AG10803 (cell line): ENCODE measurements around the gene FOXL1.
A peak's percentile ranks its signal among the peaks of the same experiment; 100 is the strongest.

ENCODE experiments used
- DNase-seq: peaks from one replicate; pipeline ENCODE4 v3.0.0; 2010; ENCODE audit warnings: low read depth
- H3K4me3 ChIP-seq: 2 replicates; pipeline ENCODE4 v1.5.1; 2011; ENCODE audit warnings: mild to moderate bottlenecking, low read length, control low read depth
- CTCF ChIP-seq: conservative IDR thresholded peaks from 2 replicates; pipeline ENCODE4 v1.5.1; 2011; ENCODE audit warnings: mild to moderate bottlenecking, low read length, control low read depth, inconsistent platforms

Gene FOXL1

GRCh38 chr16:86619239-86619794, 41.0 kb downstream of the FOXL1 start:
- H3K4me3 ChIP-seq, result peak overlapping the region; percentile 53
- no peak for TF ChIP-seq CTCF
- DNase-seq, result peak; percentile 43

- TF ChIP-seq CTCF, result no peak
- no peak overlapping the region for H3K4me3 ChIP-seq
- DNase-seq, result no peak
These were observed 41.8 kb downstream of the FOXL1 start for GRCh38 chr16:86620184-86620583.

GRCh38 chr16:86621966-86622365, 43.6 kb downstream of the FOXL1 start:
- no peak for TF ChIP-seq CTCF
- H3K4me3 ChIP-seq, result no peak overlapping the region
- DNase-seq, result no peak

GRCh38 chr16:86622700-86623615, 44.6 kb downstream of the FOXL1 start:
- TF ChIP-seq CTCF, result no peak
- H3K4me3 ChIP-seq, result no peak overlapping the region
- no peak for DNase-seq

- no peak for DNase-seq
- TF ChIP-seq CTCF, result no peak
These were observed 46.7 kb downstream of the FOXL1 start for GRCh38 chr16:86625029-86625428.

GRCh38 chr16:86625821-86626220, 47.5 kb downstream of the FOXL1 start:
- TF ChIP-seq CTCF, result no peak
- no peak for DNase-seq
- no peak overlapping the region for H3K4me3 ChIP-seq

More at GRCh38 chr16:86625029-86625428, 46.7 kb downstream of the FOXL1 start:
- H3K4me3 ChIP-seq, result no peak overlapping the region

GRCh38 chr16:86626284-86626683, 47.9 kb downstream of the FOXL1 start:
- DNase-seq, result no peak
- H3K4me3 ChIP-seq, result no peak overlapping the region
- no peak for TF ChIP-seq CTCF
